SK-MEL-5 (cell line): ENCODE data around the gene SNCB. TPM values are rescaled to one million over a fixed set of nuclear protein-coding genes. Genes with fewer than 3 reads are reported as not detected.

ENCODE experiments used
- DNase-seq: peaks from one replicate; pipeline ENCODE4 v3.0.0-alpha.2; 2016; ENCODE audit warnings: low read depth, low spot score
- in situ Hi-C: cut with HindIII; loops from 2 replicates; pipeline ENCODE4 v1.10.0; 2016; ENCODE audit warnings: low sequenced_read_pairs, high pct_unique_total_duplicates, low pct_unique_long_range_greater_than_20kb
- total RNA-seq: library from RNA; depleted of rRNA; stranded (reverse); fragments of >200 nt; shearing (Covaris generic); gene quantifications from 2 replicates; pipeline ENCODE4 v1.2.3, GENCODE V29; 2014

SNCB gene
- total RNA-seq, 1 experiment from 2014 or later: 0.26 TPM

GRCh38 chr5:176632745-176633144, 2.4 kb upstream of the SNCB start:
- in situ Hi-C loops: no loop called here
- no peak for DNase-seq

- no peak for DNase-seq
- in situ Hi-C loops: no loop called here
Observed at GRCh38 chr5:176631383-176632200, 1.3 kb upstream of the SNCB start.

- in situ Hi-C loops: no loop called here
- no peak for DNase-seq
Observed at GRCh38 chr5:176630681-176631222, 418 bp upstream of the SNCB start.

- no peak for DNase-seq
- in situ Hi-C loops: no loop called here
Observed at GRCh38 chr5:176629317-176629852, 949 bp downstream of the SNCB start.

GRCh38 chr5:176628406-176629228, 1.7 kb downstream of the SNCB start:
- in situ Hi-C loops: no loop called here
- DNase-seq: no peak

GRCh38 chr5:176627582-176627981, 2.8 kb downstream of the SNCB start:
- in situ Hi-C loops: no loop called here
- DNase-seq: no peak

- no peak for DNase-seq
- in situ Hi-C loops: no loop called here
Observed at GRCh38 chr5:176626876-176627236, 3.5 kb downstream of the SNCB start.

- no peak for DNase-seq
- in situ Hi-C loops: no loop called here
Observed at GRCh38 chr5:176625966-176626875, 4.1 kb downstream of the SNCB start.

GRCh38 chr5:176625512-176625911, 4.8 kb downstream of the SNCB start:
- in situ Hi-C loops: no loop called here

GRCh38 chr5:176624938-176625337, 5.4 kb downstream of the SNCB start:
- peak; percentile 66 for DNase-seq
- in situ Hi-C loops: no loop called here

More at GRCh38 chr5:176625512-176625911, 4.8 kb downstream of the SNCB start:
- DNase-seq: no peak

- no peak for DNase-seq
- in situ Hi-C loops: no loop called here
Observed at GRCh38 chr5:176624142-176624541, 6.2 kb downstream of the SNCB start.

GRCh38 chr5:176621661-176622079, 8.7 kb downstream of the SNCB start:
- in situ Hi-C loops: no loop called here
- DNase-seq: no peak

GRCh38 chr5:176620333-176620981, 9.9 kb downstream of the SNCB start:
- peak; percentile 7 for DNase-seq
- in situ Hi-C loops: no loop called here

- in situ Hi-C loops: no loop called here
- no peak for DNase-seq
Observed at GRCh38 chr5:176619569-176620332, 10.6 kb downstream of the SNCB start.

GRCh38 chr5:176619203-176619568, 11.1 kb downstream of the SNCB start:
- DNase-seq: peak; percentile 28
- in situ Hi-C loops: no loop called here

- DNase-seq: no peak
- in situ Hi-C loops: no loop called here
Observed at GRCh38 chr5:176618783-176619182, 11.6 kb downstream of the SNCB start.
